Upper lobe of left lung (tissue), 6 donors: ENCODE measurements around the gene FHOD3. TPM values are rescaled to one million over a fixed set of nuclear protein-coding genes. Genes with fewer than 3 reads are reported as not detected.

ENCODE experiments used
- ATAC-seq, 2 donors: fragments of 200-7000 bp; cut with Tn5 transposase; one replicate each; pipeline ENCODE4 v1.9.1; 2022; ENCODE audit warnings: mild to moderate bottlenecking in 2 of 2, moderate library complexity in 2 of 2; ENCODE audit not compliant: low FRiP score in 2 of 2
- DNase-seq, 2 donors: peaks; one replicate each; pipeline ENCODE4 v3.0.0-alpha.2; 2019 to 2020
- H3K27ac ChIP-seq, 4 donors: fragments of 200-600 bp; sonication (generic); one replicate each; pipeline ENCODE4 v1.5.1; 2016 to 2019
- H3K27me3 ChIP-seq, 4 donors: fragments of 200-600 bp; sonication (generic); one replicate each; pipeline ENCODE4 v1.5.1; 2017 to 2019
- H3K36me3 ChIP-seq, 4 donors: fragments of 200-600 bp; sonication (generic); one replicate each; pipeline ENCODE4 v1.5.1; 2016 to 2019
- H3K4me1 ChIP-seq, 4 donors: fragments of 200-600 bp; sonication (generic); one replicate each; pipeline ENCODE4 v1.5.1; 2018 to 2019
- H3K4me3 ChIP-seq, 4 donors: fragments of 200-600 bp; sonication (generic); one replicate each; pipeline ENCODE4 v1.5.1; 2017 to 2019; ENCODE audit warnings: mild to moderate bottlenecking in 2 of 4, moderate library complexity in 1 of 4
- H3K9me3 ChIP-seq, 4 donors: fragments of 200-600 bp; sonication (generic); one replicate each; pipeline ENCODE4 v1.5.1; 2018 to 2019
- CTCF ChIP-seq, 6 experiments: fragments of 450-650 bp in 4 of 6; fragments of 200-600 bp in 2 of 6; sonication (generic) in 2 of 6; IDR thresholded peaks; one replicate each; pipeline ENCODE4 v1.5.1; 2016 to 2019; ENCODE audit warnings: antibody characterized with exemption in 6 of 6
- EP300 ChIP-seq, 4 donors: sonication (generic); formaldehyde crosslinking; IDR thresholded peaks; one replicate each; pipeline ENCODE4 v1.5.1; 2017; ENCODE audit warnings: antibody characterized with exemption in 4 of 4, control low read depth in 2 of 4
- POLR2A ChIP-seq, 4 donors: fragments of 450-650 bp; IDR thresholded peaks; one replicate each; pipeline ENCODE4 v1.5.1; 2016 to 2017; ENCODE audit warnings: antibody characterized with exemption in 4 of 4, mild to moderate bottlenecking in 2 of 4
- POLR2AphosphoS5 ChIP-seq, 2 donors: sonication (generic); formaldehyde crosslinking; IDR thresholded peaks; one replicate each; pipeline ENCODE4 v1.5.1; 2017; ENCODE audit warnings: antibody characterized with exemption in 2 of 2
- WGBS, 2 donors: methylation state at CpG; one replicate each; pipeline ENCODE4 v1.1.5; 2017 to 2018; 5-methylcytosine and 5-hydroxymethylcytosine counted together
- total RNA-seq, 6 donors: library from RNA; depleted of rRNA in 4 of 6; stranded (reverse); fragments of >200 nt in 4 of 6; gene quantifications; one replicate each; pipeline versions ENCODE4 v1.1.0 to v1.2.1, GENCODE V29; 2016 to 2021
- donor health status: DM: no; HTN: no; CAD: no; lungs with moderate emphysema.
- donor health status: DM: no; HTN: yes; CAD: no; lungs with severe emphysema.

Gene FHOD3
- total RNA-seq, 6 donors from 2014 or later: 0.40 to 4.8 (median 2.8) TPM

GRCh38 chr18:36706134-36706881 is 408.8 kb downstream of the FHOD3 start:
- Histone ChIP-seq H3K36me3 (no peaks in the 10 kb centered on the region), H3K9me3 (no peaks in the 10 kb centered on the region), H3K27ac (no peak overlapping the region), H3K4me1 (no peaks in the 10 kb centered on the region), H3K27me3 (no peaks in the 10 kb centered on the region), H3K4me3 (no peak overlapping the region)
- TF ChIP-seq POLR2A (IDR thresholded peaks at IDR 0.05) (no peak), EP300 (IDR thresholded peaks at IDR 0.05) (no peak), CTCF (IDR thresholded peaks at IDR 0.05) (no peak), POLR2AphosphoS5 (IDR thresholded peaks at IDR 0.05) (no peak)
- DNase-seq (no peak), ATAC-seq (no peak)
- whole genome bisulfite sequencing, 2 donors: 83 to 85% methylated on average over 7 to 8 of the region's 8 CpGs

GRCh38 chr18:36708366-36708765 is 410.9 kb downstream of the FHOD3 start:
- ATAC-seq (no peak), DNase-seq (no peak)
- TF ChIP-seq CTCF (IDR thresholded peaks at IDR 0.05) (no peak), POLR2A (IDR thresholded peaks at IDR 0.05) (no peak), EP300 (IDR thresholded peaks at IDR 0.05) (no peak), POLR2AphosphoS5 (IDR thresholded peaks at IDR 0.05) (no peak)
- H3K9me3 ChIP-seq: no peaks in the 10 kb centered on the region
- no peaks in the 10 kb centered on the region for H3K27me3 ChIP-seq
- no peaks in the 10 kb centered on the region for H3K36me3 ChIP-seq
- no peak overlapping the region for H3K4me3 ChIP-seq
- no peaks in the 10 kb centered on the region for H3K4me1 ChIP-seq
- H3K27ac ChIP-seq: no peak overlapping the region
- 80 to 85% methylated on average over 4 of the region's 4 CpGs for WGBS, 2 donors

DNA sequence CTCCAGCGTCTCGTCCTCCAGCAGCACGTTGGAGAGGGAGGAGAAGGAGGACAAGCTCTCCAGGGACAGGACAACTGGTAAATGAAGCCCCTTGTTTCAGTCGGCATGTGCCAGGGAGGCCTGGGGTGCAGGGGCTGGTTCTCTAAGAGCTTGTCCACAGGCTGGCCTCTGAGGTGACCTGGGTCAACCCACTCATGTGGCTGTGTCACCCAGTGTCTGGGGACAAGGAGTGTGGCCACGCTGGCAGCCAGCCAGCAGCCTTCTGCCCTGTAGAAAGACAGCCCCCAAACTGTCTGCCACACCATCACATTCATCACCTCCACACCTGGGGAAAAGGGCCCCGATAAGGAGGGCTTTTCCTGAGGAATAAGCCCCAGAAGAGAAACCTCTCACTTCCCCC is 411.8 kb downstream of the FHOD3 start:
- ATAC-seq: peak in 1 of 2 donors; percentile 11
- Histone ChIP-seq H3K4me3 (no peak overlapping the region), H3K36me3 (no peaks in the 10 kb centered on the region), H3K4me1 (no peaks in the 10 kb centered on the region), H3K27me3 (no peaks in the 10 kb centered on the region), H3K9me3 (no peaks in the 10 kb centered on the region), H3K27ac (no peak overlapping the region)
- peak in 1 of 2 donors; percentile 53 for DNase-seq
- WGBS, 2 donors: 81 to 87% methylated on average over 5 to 6 of the region's 6 CpGs
- no peak for TF ChIP-seq POLR2A (IDR thresholded peaks at IDR 0.05)
- TF ChIP-seq EP300 (IDR thresholded peaks at IDR 0.05): no peak
- TF ChIP-seq POLR2AphosphoS5 (IDR thresholded peaks at IDR 0.05): no peak
- TF ChIP-seq CTCF (IDR thresholded peaks at IDR 0.05): no peak

GRCh38 chr18:36711014-36711725 is 413.7 kb downstream of the FHOD3 start:
- Histone ChIP-seq H3K27ac (no peak overlapping the region), H3K9me3 (no peaks in the 10 kb centered on the region), H3K4me1 (no peaks in the 10 kb centered on the region), H3K4me3 (no peak overlapping the region), H3K27me3 (no peaks in the 10 kb centered on the region), H3K36me3 (no peaks in the 10 kb centered on the region)
- TF ChIP-seq CTCF (IDR thresholded peaks at IDR 0.05): no peak
- TF ChIP-seq POLR2AphosphoS5 (IDR thresholded peaks at IDR 0.05): no peak
- no peak for TF ChIP-seq POLR2A (IDR thresholded peaks at IDR 0.05)
- no peak for TF ChIP-seq EP300 (IDR thresholded peaks at IDR 0.05)
- ATAC-seq: no peak
- WGBS, 2 donors: 73 to 75% methylated on average over 6 of the region's 6 CpGs
- no peak for DNase-seq
